Measurements from ENCODE around the gene NTSR2. TPM values are rescaled to one million over a fixed set of nuclear protein-coding genes. Genes with fewer than 3 reads are reported as not detected.

The NTSR2 gene
- polyA plus RNA-seq, 4 donors: 0.06 TPM; not detected in 3

GRCh38 chr2:11639503-11639902, 30.5 kb downstream of the NTSR2 start:
- FAIRE-seq (no peak), DNase-seq (no peak)
- no peaks in the 10 kb centered on the region for H3K27me3 ChIP-seq (ENCODE audit: control insufficient read depth in 3 of 3, insufficient read depth in 3 of 3, low read length in 3 of 3)
- no peak overlapping the region for H3K27ac ChIP-seq (ENCODE audit: low read depth in 1 of 3, low read length in 2 of 3)
- no peaks in the 10 kb centered on the region for H3K9me3 ChIP-seq (ENCODE audit: control insufficient read depth in 2 of 2, insufficient read depth in 1 of 2, low read depth in 1 of 2, low read length in 1 of 2)
- no peak overlapping the region for H3K4me3 ChIP-seq (ENCODE audit: low read depth in 1 of 3, low read length in 3 of 3)
- H3K4me1 ChIP-seq (ENCODE audit: control insufficient read depth in 3 of 3, insufficient read depth in 2 of 3, low read depth in 1 of 3, low read length in 2 of 3): no peaks in the 10 kb centered on the region
- peaks cover 0 to 10% (median 0%) of the 10 kb centered on the region in 3 donors for H3K36me3 ChIP-seq (ENCODE audit: control insufficient read depth in 3 of 3, insufficient read depth in 2 of 3, low read depth in 1 of 3, low read length in 3 of 3)
- 68 to 75% (median 71%) methylated on average over 4 to 5 of the region's 5 CpGs for WGBS, 3 donors

GRCh38 chr2:11637546-11637945, 32.4 kb downstream of the NTSR2 start:
- H3K9me3 ChIP-seq (ENCODE audit: control insufficient read depth in 2 of 2, insufficient read depth in 1 of 2, low read depth in 1 of 2, low read length in 1 of 2): no peaks in the 10 kb centered on the region
- H3K36me3 ChIP-seq (ENCODE audit: control insufficient read depth in 3 of 3, insufficient read depth in 2 of 3, low read depth in 1 of 3, low read length in 3 of 3): peaks cover 0 to 10% (median 0%) of the 10 kb centered on the region in 3 donors
- 82 to 92% (median 88%) methylated on average over 15 of the region's 15 CpGs for WGBS, 3 donors
- H3K4me3 ChIP-seq (ENCODE audit: low read depth in 1 of 3, low read length in 3 of 3): no peak overlapping the region
- DNase-seq (no peak), FAIRE-seq (no peak)
- H3K27me3 ChIP-seq (ENCODE audit: control insufficient read depth in 3 of 3, insufficient read depth in 3 of 3, low read length in 3 of 3): no peaks in the 10 kb centered on the region
- H3K4me1 ChIP-seq (ENCODE audit: control insufficient read depth in 3 of 3, insufficient read depth in 2 of 3, low read depth in 1 of 3, low read length in 2 of 3): no peaks in the 10 kb centered on the region
- no peak overlapping the region for H3K27ac ChIP-seq (ENCODE audit: low read depth in 1 of 3, low read length in 2 of 3)

- DNase-seq (no peak), FAIRE-seq (no peak)
- H3K9me3 ChIP-seq (ENCODE audit: control insufficient read depth in 2 of 2, insufficient read depth in 1 of 2, low read depth in 1 of 2, low read length in 1 of 2): no peaks in the 10 kb centered on the region
- H3K4me1 ChIP-seq (ENCODE audit: control insufficient read depth in 3 of 3, insufficient read depth in 2 of 3, low read depth in 1 of 3, low read length in 2 of 3): no peaks in the 10 kb centered on the region
- H3K4me3 ChIP-seq (ENCODE audit: low read depth in 1 of 3, low read length in 3 of 3): no peak overlapping the region
- peaks cover 0 to 10% (median 0%) of the 10 kb centered on the region in 3 donors for H3K36me3 ChIP-seq (ENCODE audit: control insufficient read depth in 3 of 3, insufficient read depth in 2 of 3, low read depth in 1 of 3, low read length in 3 of 3)
- H3K27me3 ChIP-seq (ENCODE audit: control insufficient read depth in 3 of 3, insufficient read depth in 3 of 3, low read length in 3 of 3): no peaks in the 10 kb centered on the region
- 68 to 75% (median 75%) methylated on average over 11 of the region's 11 CpGs for WGBS, 3 donors
- H3K27ac ChIP-seq (ENCODE audit: low read depth in 1 of 3, low read length in 2 of 3): no peak overlapping the region
These were observed 33.3 kb downstream of the NTSR2 start for GRCh38 chr2:11636593-11637295.

DNA sequence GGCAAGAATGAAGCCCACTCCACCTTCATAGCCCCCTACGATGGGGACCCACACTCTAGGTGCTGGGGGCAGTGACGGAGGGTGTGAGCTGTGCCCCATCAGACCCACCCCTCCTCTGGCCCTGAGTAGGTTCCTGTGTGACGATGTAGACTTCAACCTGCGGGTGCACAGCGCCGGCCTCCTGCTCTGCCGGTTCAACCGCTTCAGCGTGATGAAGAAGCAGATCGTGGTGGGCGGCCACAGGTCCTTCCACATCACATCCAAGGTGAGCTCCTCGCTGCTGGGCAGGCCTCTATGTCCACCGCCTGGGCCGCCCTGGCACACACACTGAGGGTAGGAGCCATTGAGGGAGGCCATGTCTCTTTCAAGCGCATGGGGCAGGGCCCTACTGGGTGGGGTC, 34.9 kb downstream of the NTSR2 start:
- Histone ChIP-seq H3K9me3 (ENCODE audit: control insufficient read depth in 2 of 2, insufficient read depth in 1 of 2, low read depth in 1 of 2, low read length in 1 of 2) (no peaks in the 10 kb centered on the region), H3K27ac (ENCODE audit: low read depth in 1 of 3, low read length in 2 of 3) (no peak overlapping the region), H3K27me3 (ENCODE audit: control insufficient read depth in 3 of 3, insufficient read depth in 3 of 3, low read length in 3 of 3) (no peaks in the 10 kb centered on the region), H3K36me3 (ENCODE audit: control insufficient read depth in 3 of 3, insufficient read depth in 2 of 3, low read depth in 1 of 3, low read length in 3 of 3) (peaks cover 0 to 8% (median 0%) of the 10 kb centered on the region in 3 donors), H3K4me1 (ENCODE audit: control insufficient read depth in 3 of 3, insufficient read depth in 2 of 3, low read depth in 1 of 3, low read length in 2 of 3) (no peaks in the 10 kb centered on the region), H3K4me3 (ENCODE audit: low read depth in 1 of 3, low read length in 3 of 3) (no peak overlapping the region)
- DNase-seq (no peak), FAIRE-seq (no peak)
- 78 to 92% (median 87%) methylated on average over 15 of the region's 15 CpGs for WGBS, 3 donors

DNA sequence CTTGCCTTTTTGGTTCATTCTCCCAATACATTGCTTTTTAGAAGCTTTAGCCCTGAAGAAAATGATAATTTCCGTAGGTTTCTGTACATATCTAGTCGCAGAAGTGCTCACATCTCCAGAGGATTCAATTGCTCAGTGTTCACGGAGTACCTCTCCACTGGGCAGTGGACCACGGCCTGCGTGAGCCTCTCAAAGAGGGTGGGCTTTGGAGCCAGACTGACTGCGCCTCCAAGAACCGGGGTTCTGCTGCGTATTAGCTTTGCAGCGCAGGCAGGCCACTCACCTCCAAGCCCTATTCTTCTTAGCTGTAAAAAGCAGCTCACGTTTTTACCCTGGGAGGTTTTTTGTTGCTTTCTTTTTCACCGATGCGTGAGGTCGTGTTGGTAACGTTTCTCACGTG, 35.4 kb downstream of the NTSR2 start:
- WGBS, 3 donors: 85 to 86% (median 86%) methylated on average over 15 of the region's 15 CpGs
- no peak for FAIRE-seq
- H3K36me3 ChIP-seq (ENCODE audit: control insufficient read depth in 3 of 3, insufficient read depth in 2 of 3, low read depth in 1 of 3, low read length in 3 of 3): peaks cover 0 to 6% (median 0%) of the 10 kb centered on the region in 3 donors

GRCh38 chr2:11633923-11634478, 36.0 kb downstream of the NTSR2 start:
- no peak overlapping the region for H3K4me3 ChIP-seq (ENCODE audit: low read depth in 1 of 3, low read length in 3 of 3)
- H3K9me3 ChIP-seq (ENCODE audit: control insufficient read depth in 2 of 2, insufficient read depth in 1 of 2, low read depth in 1 of 2, low read length in 1 of 2): no peaks in the 10 kb centered on the region
- 87 to 92% (median 91%) methylated on average over 28 of the region's 28 CpGs for WGBS, 3 donors
- FAIRE-seq (no peak), DNase-seq (no peak)
- H3K27me3 ChIP-seq (ENCODE audit: control insufficient read depth in 3 of 3, insufficient read depth in 3 of 3, low read length in 3 of 3): no peaks in the 10 kb centered on the region
- H3K27ac ChIP-seq (ENCODE audit: low read depth in 1 of 3, low read length in 2 of 3): no peak overlapping the region
- no peaks in the 10 kb centered on the region for H3K4me1 ChIP-seq (ENCODE audit: control insufficient read depth in 3 of 3, insufficient read depth in 2 of 3, low read depth in 1 of 3, low read length in 2 of 3)
- peaks cover 0 to 4% (median 0%) of the 10 kb centered on the region in 3 donors for H3K36me3 ChIP-seq (ENCODE audit: control insufficient read depth in 3 of 3, insufficient read depth in 2 of 3, low read depth in 1 of 3, low read length in 3 of 3)

More for the DNA sequence above, 35.4 kb downstream of the NTSR2 start:
- no peaks in the 10 kb centered on the region for H3K27me3 ChIP-seq (ENCODE audit: control insufficient read depth in 3 of 3, insufficient read depth in 3 of 3, low read length in 3 of 3)
- no peaks in the 10 kb centered on the region for H3K9me3 ChIP-seq (ENCODE audit: control insufficient read depth in 2 of 2, insufficient read depth in 1 of 2, low read depth in 1 of 2, low read length in 1 of 2)
- H3K4me3 ChIP-seq (ENCODE audit: low read depth in 1 of 3, low read length in 3 of 3): no peak overlapping the region
- no peak for DNase-seq
- no peaks in the 10 kb centered on the region for H3K4me1 ChIP-seq (ENCODE audit: control insufficient read depth in 3 of 3, insufficient read depth in 2 of 3, low read depth in 1 of 3, low read length in 2 of 3)
- H3K27ac ChIP-seq (ENCODE audit: low read depth in 1 of 3, low read length in 2 of 3): no peak overlapping the region

GRCh38 chr2:11631462-11631861, 38.5 kb downstream of the NTSR2 start:
- no peak overlapping the region for H3K4me3 ChIP-seq (ENCODE audit: low read depth in 1 of 3, low read length in 3 of 3)
- H3K4me1 ChIP-seq (ENCODE audit: control insufficient read depth in 3 of 3, insufficient read depth in 2 of 3, low read depth in 1 of 3, low read length in 2 of 3): no peaks in the 10 kb centered on the region
- no peaks in the 10 kb centered on the region for H3K27me3 ChIP-seq (ENCODE audit: control insufficient read depth in 3 of 3, insufficient read depth in 3 of 3, low read length in 3 of 3)
- FAIRE-seq (no peak), DNase-seq (no peak)
- H3K9me3 ChIP-seq (ENCODE audit: control insufficient read depth in 2 of 2, insufficient read depth in 1 of 2, low read depth in 1 of 2, low read length in 1 of 2): peaks cover 0 to 10% of the 10 kb centered on the region in 2 donors
- WGBS, 3 donors: 84 to 91% (median 90%) methylated on average over 7 of the region's 7 CpGs
- H3K27ac ChIP-seq (ENCODE audit: low read depth in 1 of 3, low read length in 2 of 3): no peak overlapping the region
- H3K36me3 ChIP-seq (ENCODE audit: control insufficient read depth in 3 of 3, insufficient read depth in 2 of 3, low read depth in 1 of 3, low read length in 3 of 3): peaks cover 0 to 6% (median 0%) of the 10 kb centered on the region in 3 donors

DNA sequence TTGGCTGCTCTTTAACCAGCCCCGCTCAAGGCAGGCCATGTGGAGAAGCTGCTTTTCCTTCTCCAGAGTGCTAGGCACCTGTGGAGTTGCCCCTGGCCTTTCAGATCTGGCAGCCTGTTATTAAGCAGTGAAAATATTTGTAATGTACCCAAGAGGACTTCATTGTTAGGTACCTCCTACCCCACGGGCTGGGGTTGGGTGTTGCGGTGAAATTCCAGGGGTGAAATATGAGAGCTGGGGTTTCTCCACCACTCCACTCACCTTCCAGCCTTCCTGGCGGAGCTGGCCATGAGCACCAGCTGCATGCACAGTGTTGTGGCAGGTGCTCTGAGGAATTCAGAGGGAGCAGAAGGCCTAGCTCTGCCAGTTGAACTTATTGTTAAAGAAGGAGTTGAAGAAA, 39.1 kb downstream of the NTSR2 start:
- 78 to 86% (median 80%) methylated on average over 4 of the region's 4 CpGs for WGBS, 3 donors
- no peak for FAIRE-seq
- peaks cover 0 to 10% of the 10 kb centered on the region in 2 donors for H3K9me3 ChIP-seq (ENCODE audit: control insufficient read depth in 2 of 2, insufficient read depth in 1 of 2, low read depth in 1 of 2, low read length in 1 of 2)
- no peak for DNase-seq
- no peaks in the 10 kb centered on the region for H3K4me1 ChIP-seq (ENCODE audit: control insufficient read depth in 3 of 3, insufficient read depth in 2 of 3, low read depth in 1 of 3, low read length in 2 of 3)
- no peak overlapping the region for H3K4me3 ChIP-seq (ENCODE audit: low read depth in 1 of 3, low read length in 3 of 3)
- H3K36me3 ChIP-seq (ENCODE audit: control insufficient read depth in 3 of 3, insufficient read depth in 2 of 3, low read depth in 1 of 3, low read length in 3 of 3): peaks cover 0 to 6% (median 0%) of the 10 kb centered on the region in 3 donors
- no peak overlapping the region for H3K27ac ChIP-seq (ENCODE audit: low read depth in 1 of 3, low read length in 2 of 3)
- no peaks in the 10 kb centered on the region for H3K27me3 ChIP-seq (ENCODE audit: control insufficient read depth in 3 of 3, insufficient read depth in 3 of 3, low read length in 3 of 3)
